DND-41 (cell line): ENCODE measurements around the gene DOK6.
"Not testable (repeated sequence)": the region's sequence is repeated elsewhere in the genome, so short reads cannot be mapped to it uniquely, and the experiment has no call there.

Source experiments
- ATAC-seq: fragments of 200-7000 bp; cut with Tn5 transposase; 3 replicates; pipeline ENCODE4 v1.9.1; 2021; ENCODE audit warnings: low read depth; ENCODE audit not compliant: insufficient read depth
- DNase-seq: peaks from one replicate; pipeline ENCODE4 v3.0.0-alpha.2; 2020
- H2AFZ ChIP-seq: 2 replicates; pipeline ENCODE4 v1.6.0; 2012; ENCODE audit warnings: low read depth, low read length
- H3K27ac ChIP-seq: 2 replicates; pipeline ENCODE4 v1.5.1; 2012; ENCODE audit warnings: low read length, inconsistent platforms
- H3K27me3 ChIP-seq: fragments of 200-600 bp; sonication (generic); 2 replicates; pipeline ENCODE4 v1.6.0; 2012; ENCODE audit warnings: low read length, mild to moderate bottlenecking, inconsistent platforms; ENCODE audit not compliant: insufficient read depth, poor library complexity
- H3K36me3 ChIP-seq: 2 replicates; pipeline ENCODE4 v1.5.1; 2012; ENCODE audit warnings: low read length, inconsistent platforms; ENCODE audit not compliant: insufficient read depth
- H3K4me1 ChIP-seq: 2 replicates; pipeline ENCODE4 v1.5.1; 2012; ENCODE audit warnings: mild to moderate bottlenecking, low read length; ENCODE audit not compliant: insufficient read depth
- H3K4me2 ChIP-seq: 2 replicates; pipeline ENCODE4 v1.6.0; 2012; ENCODE audit warnings: mild to moderate bottlenecking, moderate library complexity, low read length, inconsistent platforms; ENCODE audit not compliant: insufficient read depth
- H3K4me3 ChIP-seq, 2 experiments: fragments of 200-600 bp in 1 of 2; shearing (Covaris generic) in 1 of 2; 2 replicates each; pipeline ENCODE4 v1.5.1; 2012 to 2016; ENCODE audit warnings: inconsistent platforms in 2 of 2, low read length in 2 of 2, mild to moderate bottlenecking in 2 of 2, low read depth in 1 of 2, moderate library complexity in 1 of 2
- H3K79me2 ChIP-seq: 2 replicates; pipeline ENCODE4 v1.6.0; 2012; ENCODE audit warnings: low read length, inconsistent platforms; ENCODE audit not compliant: insufficient read depth
- H3K9ac ChIP-seq: 2 replicates; pipeline ENCODE4 v1.6.0; 2012; ENCODE audit warnings: low read depth, mild to moderate bottlenecking, inconsistent platforms, low read length, moderate library complexity
- H3K9me3 ChIP-seq: 2 replicates; pipeline ENCODE4 v1.5.1; 2012; ENCODE audit warnings: low read length, moderate library complexity, mild to moderate bottlenecking, inconsistent platforms; ENCODE audit not compliant: insufficient read depth, severe bottlenecking
- H4K20me1 ChIP-seq: 2 replicates; pipeline ENCODE4 v1.6.0; 2012; ENCODE audit warnings: low read length; ENCODE audit not compliant: insufficient read depth
- CTCF ChIP-seq: IDR thresholded peaks from 2 replicates; pipeline ENCODE4 v1.5.1; 2012; ENCODE audit warnings: borderline replicate concordance, low read length, moderate library complexity, mild to moderate bottlenecking; ENCODE audit not compliant: poor library complexity, severe bottlenecking; ENCODE audit errors: extremely low read depth
- EZH2 ChIP-seq: IDR thresholded peaks from 3 replicates; pipeline ENCODE4 v1.6.1; 2012; ENCODE audit warnings: borderline replicate concordance, low read depth, mild to moderate bottlenecking, moderate library complexity, low read length, inconsistent platforms; ENCODE audit not compliant: severe bottlenecking

Gene DOK6

GRCh38 chr18:69659142-69659651 is 258.5 kb downstream of the DOK6 start:
- ATAC-seq, result no peak

GRCh38 chr18:69662090-69662489 is 261.4 kb downstream of the DOK6 start:
- not testable (repeated sequence) for H3K79me2 ChIP-seq, DNase-seq, H4K20me1 ChIP-seq

More at GRCh38 chr18:69659142-69659651, 258.5 kb downstream of the DOK6 start:
- no peak for TF ChIP-seq EZH2
- no peak for TF ChIP-seq CTCF
- H3K9me3 ChIP-seq, result no peaks in the 10 kb centered on the region
- H3K79me2 ChIP-seq, result no peaks in the 10 kb centered on the region
- no peaks in the 10 kb centered on the region for H3K36me3 ChIP-seq
- no peaks in the 10 kb centered on the region for H4K20me1 ChIP-seq
- no peaks in the 10 kb centered on the region for H3K4me1 ChIP-seq
- H3K27ac ChIP-seq, result no peak overlapping the region
- H3K27me3 ChIP-seq, result peaks cover 5% of the 10 kb centered on the region
- H3K4me2 ChIP-seq, result no peak overlapping the region
- no peak for DNase-seq
- no peak overlapping the region for H3K4me3 ChIP-seq
- no peak overlapping the region for H2AFZ ChIP-seq
- no peak overlapping the region for H3K9ac ChIP-seq

GRCh38 chr18:69664399-69664798 is 263.7 kb downstream of the DOK6 start:
- no peak for TF ChIP-seq EZH2
- TF ChIP-seq CTCF, result no peak

More at GRCh38 chr18:69662090-69662489, 261.4 kb downstream of the DOK6 start:
- not testable (repeated sequence) for ATAC-seq, H3K27me3 ChIP-seq, H3K9ac ChIP-seq, H3K4me2 ChIP-seq, H3K4me3 ChIP-seq, H3K36me3 ChIP-seq, H3K9me3 ChIP-seq, H3K27ac ChIP-seq, H2AFZ ChIP-seq, H3K4me1 ChIP-seq

GRCh38 chr18:69674292-69674877 is 273.7 kb downstream of the DOK6 start:
- H3K4me3 ChIP-seq, result no peak overlapping the region
- H2AFZ ChIP-seq, result no peak overlapping the region
- no peaks in the 10 kb centered on the region for H3K9me3 ChIP-seq
- no peak overlapping the region for H3K4me2 ChIP-seq
- TF ChIP-seq EZH2, result no peak
- no peak for TF ChIP-seq CTCF
- H3K27ac ChIP-seq, result no peak overlapping the region
- no peaks in the 10 kb centered on the region for H3K36me3 ChIP-seq
- H4K20me1 ChIP-seq, result no peaks in the 10 kb centered on the region
- H3K79me2 ChIP-seq, result no peaks in the 10 kb centered on the region
- no peak overlapping the region for H3K9ac ChIP-seq
- H3K4me1 ChIP-seq, result no peaks in the 10 kb centered on the region
- no peaks in the 10 kb centered on the region for H3K27me3 ChIP-seq
- ATAC-seq (no peak), DNase-seq (no peak)

More at GRCh38 chr18:69664399-69664798, 263.7 kb downstream of the DOK6 start:
- H3K27me3 ChIP-seq, result peaks cover 5% of the 10 kb centered on the region
- no peak overlapping the region for H3K27ac ChIP-seq
- no peak overlapping the region for H3K4me3 ChIP-seq
- no peaks in the 10 kb centered on the region for H3K36me3 ChIP-seq
- no peak overlapping the region for H2AFZ ChIP-seq
- DNase-seq, result no peak
- no peak for ATAC-seq
- H3K9ac ChIP-seq, result no peak overlapping the region
- no peaks in the 10 kb centered on the region for H4K20me1 ChIP-seq
- no peaks in the 10 kb centered on the region for H3K9me3 ChIP-seq
- no peaks in the 10 kb centered on the region for H3K4me1 ChIP-seq
- no peaks in the 10 kb centered on the region for H3K79me2 ChIP-seq
- no peak overlapping the region for H3K4me2 ChIP-seq
